GM12878 (cell line): ENCODE measurements around the gene AGAP1. TPM values are rescaled to one million over a fixed set of nuclear protein-coding genes. Genes with fewer than 3 reads are reported as not detected.
"Not testable (repeated sequence)": the region's sequence is repeated elsewhere in the genome, so short reads cannot be mapped to it uniquely, and the experiment has no call there.

Experiments
- ATAC-seq: fragments of 200-7000 bp; cut with Tn5 transposase; 3 replicates; pipeline ENCODE4 v1.9.1; 2020; ENCODE audit warnings: mild to moderate bottlenecking, moderate library complexity
- BruUV-seq: library from RNA; stranded (reverse); fragments of 400-500 nt; replicated peaks from 2 replicates; lab custom pipeline; 2021; lab: Mats Ljungman, UMichigan
- CTCF ChIA-PET: fragments of 300-600 bp; sonication (Branson Sonifier 250); formaldehyde crosslinking; extraction: SDS; loops from one replicate; lab custom pipeline; 2021; ENCODE audit warnings: inconsistent platforms; lab: Yijun Ruan, JAX
- POLR2A ChIA-PET: fragments of 350-600 bp; formaldehyde crosslinking; extraction: SDS; loops from one replicate; lab custom pipeline; 2021; ENCODE audit warnings: inconsistent platforms; lab: Charles Lee
- RAD21 ChIA-PET: fragments of 300-600 bp; sonication (Branson Sonifier 250); formaldehyde crosslinking; loops from one replicate; lab custom pipeline; 2023; ENCODE audit warnings: antibody characterized with exemption; ENCODE audit not compliant: unreplicated experiment; lab: Charles Lee
- SMC1A ChIA-PET: fragments of 300-600 bp; sonication (Branson Sonifier 250); formaldehyde crosslinking; loops from one replicate; lab custom pipeline; 2023; ENCODE audit not compliant: unreplicated experiment, uncharacterized antibody; lab: Charles Lee
- DNase-seq: peaks from one replicate; pipeline ENCODE4 v3.0.0-alpha.2; 2011; ENCODE audit warnings: low read depth, low spot score
- FAIRE-seq: peaks from 3 replicates; lab custom pipeline; 2011; peaks lifted over from hg19 to GRCh38; lab: Jason Lieb, UNC
- H2AFZ ChIP-seq: 2 replicates; pipeline ENCODE4 v1.6.0; 2011; ENCODE audit warnings: low read depth, low read length, control low read depth; ENCODE audit not compliant: control insufficient read depth
- H3K27ac ChIP-seq: 2 replicates; pipeline ENCODE4 v1.5.1; 2011; ENCODE audit warnings: control low read depth; ENCODE audit not compliant: control insufficient read depth, insufficient read depth
- H3K27me3 ChIP-seq, 2 experiments: replicated peaks in 1 of 2; 2 replicates each; pipeline versions ENCODE4 v1.6.0 to v1.6.1; 2011; ENCODE audit warnings: low read length in 1 of 2; ENCODE audit not compliant: control insufficient read depth in 2 of 2, insufficient read depth in 2 of 2
- H3K36me3 ChIP-seq, 2 experiments: 2 replicates each; pipeline ENCODE4 v1.5.1; 2011; ENCODE audit warnings: low read length in 1 of 2; ENCODE audit not compliant: control insufficient read depth in 2 of 2, insufficient read depth in 2 of 2
- H3K4me1 ChIP-seq: 2 replicates; pipeline ENCODE4 v1.6.1; 2011; ENCODE audit warnings: mild to moderate bottlenecking, low read length, moderate library complexity, mixed read lengths; ENCODE audit not compliant: control insufficient read depth, insufficient read depth
- H3K4me2 ChIP-seq: 2 replicates; pipeline ENCODE4 v1.6.0; 2011; ENCODE audit warnings: control low read depth; ENCODE audit not compliant: control insufficient read depth, insufficient read depth
- H3K4me3 ChIP-seq: fragments of 200-600 bp; sonication (generic); 2 replicates; pipeline ENCODE4 v1.5.1; 2016
- H3K79me2 ChIP-seq: 2 replicates; pipeline ENCODE4 v1.6.0; 2011; ENCODE audit warnings: low read length; ENCODE audit not compliant: control insufficient read depth, insufficient read depth
- H3K9ac ChIP-seq: 2 replicates; pipeline ENCODE4 v1.8.0; 2011; ENCODE audit warnings: low read length, control low read depth, mixed read lengths; ENCODE audit not compliant: control insufficient read depth, insufficient read depth
- H3K9me3 ChIP-seq: replicated peaks from 3 replicates; pipeline ENCODE4 v1.5.1; 2011; ENCODE audit warnings: mild to moderate bottlenecking, low read length; ENCODE audit not compliant: control insufficient read depth, insufficient read depth
- H4K20me1 ChIP-seq: 2 replicates; pipeline ENCODE4 v1.6.0; 2011; ENCODE audit not compliant: control insufficient read depth, insufficient read depth
- BRCA1 ChIP-seq: IDR thresholded peaks from 2 replicates; pipeline ENCODE4 v1.6.1; 2011; ENCODE audit warnings: low read depth, low read length, improper control_type of control experiment
- CHD2 ChIP-seq: IDR thresholded peaks from 2 replicates; pipeline ENCODE4 v1.6.1; 2011; ENCODE audit warnings: low read depth, low read length, improper control_type of control experiment, borderline replicate concordance
- KAT2A ChIP-seq: conservative IDR thresholded peaks from 2 replicates; pipeline ENCODE4 v1.6.1; 2011; ENCODE audit warnings: low read depth, low read length; ENCODE audit not compliant: control insufficient read depth
- PML ChIP-seq: IDR thresholded peaks from 2 replicates; pipeline ENCODE4 v1.6.1; 2012; ENCODE audit warnings: low read length, inconsistent platforms
- WGBS: methylation state at CpG from one replicate; pipeline ENCODE4 v1.1.6; 2016; ENCODE audit warnings: low lambda C conversion rate; ENCODE audit not compliant: insufficient replicate concordance, insufficient coverage; ENCODE audit errors: missing lambda C conversion rate; 5-methylcytosine and 5-hydroxymethylcytosine counted together
- in situ Hi-C: fragments of 300-500 bp; cut with MboI; formaldehyde crosslinking; loops from 9 replicates; pipeline ENCODE4 v1.14.3; 2018; ENCODE audit warnings: mixed read lengths
- intact Hi-C: fragments of 100-400 bp; cut with micrococcal nuclease; formaldehyde crosslinking; loops from one replicate; pipeline ENCODE4 v1.14.2; 2022; ENCODE audit not compliant: unreplicated experiment
- polyA plus RNA-seq, 11 experiments: library from polyadenylated mRNA; depleted of rRNA in 4 of 11; unstranded in 6 of 11; stranded (reverse) in 5 of 11; fragments of >200 nt; fragmentation: Nextera tagmentation in 4 of 11; fragmentation: Illumina TruSeq in 1 of 11; extraction: Ambion mirVana in 4 of 11; extraction: Trizol in 1 of 11; gene quantifications; 1 replicate in 1 of 11; 2 replicates in 10 of 11; pipeline versions ENCODE4 v1.2.1 to v1.2.3, GENCODE V29; 2011 to 2016; ENCODE audit warnings: inconsistent platforms in 2 of 11, missing spikeins in 2 of 11, low read depth in 1 of 11
- total RNA-seq, 4 experiments: library from RNA; depleted of rRNA in 3 of 4; stranded (reverse); fragments of >200 nt in 3 of 4; fragmentation: Illumina TruSeq in 1 of 4; extraction: Trizol in 1 of 4; gene quantifications; 2 replicates each; pipeline versions ENCODE4 v1.2.1 to v1.2.3, GENCODE V29; 2013 to 2021
- TF ChIP-seq, protein P1 (sequence below): fragments of 150-350 bp; IDR thresholded peaks from 2 replicates; pipeline ENCODE4 v1.6.1; 2014; ENCODE audit warnings: mild to moderate bottlenecking, low read depth, low read length
- TF ChIP-seq, protein P2 (sequence below): fragments of 450-650 bp; IDR thresholded peaks from 2 replicates; pipeline ENCODE4 v1.6.1; 2016; ENCODE audit warnings: mild to moderate bottlenecking
- TF ChIP-seq, protein P3 (sequence below): IDR thresholded peaks from 2 replicates; pipeline ENCODE4 v1.6.1; 2011; ENCODE audit warnings: mild to moderate bottlenecking, low read depth, low read length, moderate library complexity; ENCODE audit not compliant: insufficient replicate concordance

AGAP1 gene
- total and polyA plus RNA-seq, 10 of the 15 experiments (the other 5 are each of a cell fraction or from before 2014, with no cell fraction given): 0.05 to 0.15 (median 0.06) TPM; not detected in 7

DNA sequence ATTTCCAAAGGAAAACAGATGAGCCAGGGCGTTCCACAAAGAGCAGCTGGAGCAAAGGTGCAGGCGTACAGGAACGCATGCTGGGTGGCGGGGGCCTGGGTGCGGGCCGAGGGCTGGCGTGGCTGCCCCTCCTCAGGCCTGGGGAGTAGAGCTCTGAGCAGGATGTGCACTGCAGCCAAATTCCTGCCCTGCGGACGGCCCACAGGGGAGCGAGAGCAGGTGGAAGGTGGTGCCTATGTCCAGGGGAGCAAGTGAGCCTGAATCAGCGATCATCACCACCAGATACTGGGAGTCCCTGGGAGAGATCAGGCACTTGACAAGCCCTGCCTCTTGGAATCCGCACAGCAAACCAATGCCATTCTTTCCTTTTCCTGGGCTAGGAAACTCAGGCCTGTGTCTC is 568.1 kb downstream of the AGAP1 start (continued):
- TF ChIP-seq, protein P1, sequence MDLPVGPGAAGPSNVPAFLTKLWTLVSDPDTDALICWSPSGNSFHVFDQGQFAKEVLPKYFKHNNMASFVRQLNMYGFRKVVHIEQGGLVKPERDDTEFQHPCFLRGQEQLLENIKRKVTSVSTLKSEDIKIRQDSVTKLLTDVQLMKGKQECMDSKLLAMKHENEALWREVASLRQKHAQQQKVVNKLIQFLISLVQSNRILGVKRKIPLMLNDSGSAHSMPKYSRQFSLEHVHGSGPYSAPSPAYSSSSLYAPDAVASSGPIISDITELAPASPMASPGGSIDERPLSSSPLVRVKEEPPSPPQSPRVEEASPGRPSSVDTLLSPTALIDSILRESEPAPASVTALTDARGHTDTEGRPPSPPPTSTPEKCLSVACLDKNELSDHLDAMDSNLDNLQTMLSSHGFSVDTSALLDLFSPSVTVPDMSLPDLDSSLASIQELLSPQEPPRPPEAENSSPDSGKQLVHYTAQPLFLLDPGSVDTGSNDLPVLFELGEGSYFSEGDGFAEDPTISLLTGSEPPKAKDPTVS: no peak

DNA sequence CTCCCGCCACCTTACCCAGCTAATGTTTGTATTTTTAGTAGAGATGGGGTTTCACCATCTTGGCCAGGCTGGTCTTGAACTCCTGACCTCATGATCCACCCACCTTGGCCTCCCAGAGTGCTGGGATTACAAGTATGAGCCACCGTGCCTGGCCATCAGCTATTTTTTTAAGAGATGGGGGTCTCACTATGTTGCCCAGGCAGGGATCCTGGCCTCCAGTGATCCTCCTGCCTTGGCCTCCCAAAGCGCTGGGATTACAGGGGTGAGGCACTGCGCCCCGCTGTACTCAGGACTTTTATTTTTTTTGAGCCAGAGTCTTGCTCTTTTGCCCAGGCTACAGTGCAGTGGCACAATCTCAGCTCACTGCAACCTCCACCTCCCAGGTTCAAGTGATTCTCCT is 569.0 kb downstream of the AGAP1 start:
- H3K36me3 ChIP-seq, DNase-seq, BruUV-seq, H4K20me1 ChIP-seq, H3K79me2 ChIP-seq, H3K27ac ChIP-seq, H3K27me3 ChIP-seq, POLR2A ChIA-PET, H3K4me3 ChIP-seq, FAIRE-seq, H3K9me3 ChIP-seq, intact Hi-C loops, SMC1A ChIA-PET, H2AFZ ChIP-seq, ATAC-seq, in situ Hi-C loops, H3K4me1 ChIP-seq, H3K9ac ChIP-seq, RAD21 ChIA-PET, H3K4me2 ChIP-seq: not testable (repeated sequence)
- whole genome bisulfite sequencing: 0% methylated on average over 2 of the region's 5 CpGs
- CTCF ChIA-PET: interaction anchor here (0.7 kb wide), 1 partner anchor 998 kb away, joined by 3 read pairs; no protein-coding TSS in a partner anchor

DNA sequence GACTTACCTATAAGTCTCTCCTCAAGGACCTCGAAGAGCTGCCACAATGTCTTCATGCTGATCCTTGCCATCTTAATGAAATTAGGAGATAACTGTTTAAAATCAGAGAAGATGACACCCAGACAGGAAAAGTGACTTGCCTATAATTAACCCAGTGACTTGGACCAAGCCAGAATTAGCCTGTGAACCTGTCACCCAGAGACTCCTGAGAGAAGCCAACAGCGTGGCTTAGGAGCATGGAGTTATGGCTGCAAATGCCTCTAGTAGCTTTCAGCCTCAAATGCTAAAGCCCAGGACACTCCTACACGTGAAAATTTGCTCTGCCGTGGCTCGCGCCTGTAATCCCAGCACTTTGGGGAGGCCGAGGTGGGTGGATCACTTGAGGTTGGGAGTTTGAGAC is 570.2 kb downstream of the AGAP1 start:
- Histone ChIP-seq H3K36me3 (no peaks in the 10 kb centered on the region), H2AFZ (no peak overlapping the region), H3K4me2 (no peak overlapping the region), H3K9ac (no peak overlapping the region), H3K4me1 (no peaks in the 10 kb centered on the region), H3K9me3 (no peaks in the 10 kb centered on the region), H3K27ac (no peak overlapping the region), H3K79me2 (no peaks in the 10 kb centered on the region), H3K27me3 (no peaks in the 10 kb centered on the region), H3K4me3 (no peak overlapping the region), H4K20me1 (no peaks in the 10 kb centered on the region)
- WGBS: 53% methylated on average over 7 of the region's 7 CpGs
- POLR2A ChIA-PET: no interaction called here
- no peak for ATAC-seq
- in situ Hi-C loops (no loop called here), intact Hi-C loops (no loop called here)
- FAIRE-seq: no peak
- no TSS peak for BruUV-seq
- no peak for DNase-seq
- SMC1A ChIA-PET: no interaction called here
- CTCF ChIA-PET: no interaction called here
- RAD21 ChIA-PET: no interaction called here
- TF ChIP-seq, protein P2, sequence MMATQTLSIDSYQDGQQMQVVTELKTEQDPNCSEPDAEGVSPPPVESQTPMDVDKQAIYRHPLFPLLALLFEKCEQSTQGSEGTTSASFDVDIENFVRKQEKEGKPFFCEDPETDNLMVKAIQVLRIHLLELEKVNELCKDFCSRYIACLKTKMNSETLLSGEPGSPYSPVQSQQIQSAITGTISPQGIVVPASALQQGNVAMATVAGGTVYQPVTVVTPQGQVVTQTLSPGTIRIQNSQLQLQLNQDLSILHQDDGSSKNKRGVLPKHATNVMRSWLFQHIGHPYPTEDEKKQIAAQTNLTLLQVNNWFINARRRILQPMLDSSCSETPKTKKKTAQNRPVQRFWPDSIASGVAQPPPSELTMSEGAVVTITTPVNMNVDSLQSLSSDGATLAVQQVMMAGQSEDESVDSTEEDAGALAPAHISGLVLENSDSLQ: no peak
- TF ChIP-seq PML (no peak), CHD2 (no peak), KAT2A (no peak), BRCA1 (no peak)
- TF ChIP-seq, protein P3, sequence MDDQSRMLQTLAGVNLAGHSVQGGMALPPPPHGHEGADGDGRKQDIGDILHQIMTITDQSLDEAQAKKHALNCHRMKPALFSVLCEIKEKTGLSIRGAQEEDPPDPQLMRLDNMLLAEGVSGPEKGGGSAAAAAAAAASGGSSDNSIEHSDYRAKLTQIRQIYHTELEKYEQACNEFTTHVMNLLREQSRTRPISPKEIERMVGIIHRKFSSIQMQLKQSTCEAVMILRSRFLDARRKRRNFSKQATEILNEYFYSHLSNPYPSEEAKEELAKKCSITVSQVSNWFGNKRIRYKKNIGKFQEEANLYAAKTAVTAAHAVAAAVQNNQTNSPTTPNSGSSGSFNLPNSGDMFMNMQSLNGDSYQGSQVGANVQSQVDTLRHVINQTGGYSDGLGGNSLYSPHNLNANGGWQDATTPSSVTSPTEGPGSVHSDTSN: no peak
